ENCODE results near the gene FBXO10. TPM values are rescaled to one million over a fixed set of nuclear protein-coding genes. Genes with fewer than 3 reads are reported as not detected.

The FBXO10 gene
- total RNA-seq, 2 experiments from 2014 or later = 9.4 to 13.2 TPM

- no peaks in the 10 kb centered on the region for H3K9me2 ChIP-seq (ENCODE audit: insufficient read depth, low read length)
- H3K4me2 ChIP-seq (ENCODE audit: low read length) = no peak overlapping the region
- DNase-seq (ENCODE audit: low spot score) = no peak
- H3K4me3 ChIP-seq (ENCODE audit: low read depth, low read length, poor library complexity, severe bottlenecking) = no peak overlapping the region
- no peak overlapping the region for H3K27ac ChIP-seq (ENCODE audit: low read depth, low read length, poor library complexity, severe bottlenecking)
- ChIA-PET POLR2A (no interaction called here), CTCF (ENCODE audit: unreplicated experiment) (no interaction called here)
- H3K36me3 ChIP-seq (ENCODE audit: insufficient read depth, low read length) = peaks cover 24% of the 10 kb centered on the region
- H3K9me3 ChIP-seq (ENCODE audit: low read length) = no peaks in the 10 kb centered on the region
- no TSS peak for BruUV-seq (replicated peaks)
- no peaks in the 10 kb centered on the region for H3K4me1 ChIP-seq (ENCODE audit: insufficient read depth, low read length, poor library complexity, severe bottlenecking)
- no peaks in the 10 kb centered on the region for H3K79me2 ChIP-seq (ENCODE audit: insufficient read depth, low read depth, low read length)
- no peak overlapping the region for H2AFZ ChIP-seq (ENCODE audit: low read length)
- no peaks in the 10 kb centered on the region for H4K20me1 ChIP-seq (ENCODE audit: insufficient read depth, low read length)
- TF ChIP-seq EZH2phosphoT487 (IDR thresholded peaks at IDR 0.05; ENCODE audit: borderline replicate concordance, low read depth, low read length) = no peak
- intact Hi-C loops (cut with micrococcal nuclease; ENCODE audit: unreplicated experiment) = no loop called here
These were observed 55.1 kb downstream of the FBXO10 start for GRCh38 chr9:37521111-37521510.

DNA sequence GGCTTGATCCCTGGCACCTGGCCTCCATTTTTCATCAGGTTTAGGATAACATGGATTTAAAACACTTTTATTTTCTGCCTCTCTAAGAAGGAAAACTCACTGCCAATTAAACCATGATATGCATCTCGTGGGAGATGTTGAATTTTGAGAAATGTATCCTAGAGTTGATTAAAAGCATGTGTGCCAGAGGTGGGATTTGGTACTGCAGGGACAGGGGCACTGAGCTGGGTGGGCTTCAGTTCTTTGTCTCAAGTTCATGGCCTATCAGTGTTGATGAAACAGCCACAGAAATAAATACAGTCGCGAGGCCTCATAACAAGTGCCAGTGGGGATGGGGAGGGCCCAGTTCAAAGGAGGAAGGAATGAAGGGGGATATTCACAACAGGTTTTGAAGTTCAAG, 55.5 kb downstream of the FBXO10 start:
- Histone ChIP-seq H3K4me2 (ENCODE audit: low read length) (no peak overlapping the region), H2AFZ (ENCODE audit: low read length) (no peak overlapping the region), H4K20me1 (ENCODE audit: insufficient read depth, low read length) (no peaks in the 10 kb centered on the region), H3K4me3 (ENCODE audit: low read depth, low read length, poor library complexity, severe bottlenecking) (no peak overlapping the region), H3K9me2 (ENCODE audit: insufficient read depth, low read length) (no peaks in the 10 kb centered on the region), H3K27ac (ENCODE audit: low read depth, low read length, poor library complexity, severe bottlenecking) (no peak overlapping the region), H3K79me2 (ENCODE audit: insufficient read depth, low read depth, low read length) (no peaks in the 10 kb centered on the region), H3K36me3 (ENCODE audit: insufficient read depth, low read length) (peaks cover 24% of the 10 kb centered on the region), H3K9me3 (ENCODE audit: low read length) (no peaks in the 10 kb centered on the region), H3K4me1 (ENCODE audit: insufficient read depth, low read length, poor library complexity, severe bottlenecking) (no peaks in the 10 kb centered on the region)
- BruUV-seq (replicated peaks) = no TSS peak
- TF ChIP-seq CTCF (conservative IDR thresholded peaks at IDR 0.05; ENCODE audit: low read length) (no peak), EZH2phosphoT487 (IDR thresholded peaks at IDR 0.05; ENCODE audit: borderline replicate concordance, low read depth, low read length) (no peak)
- DNase-seq (ENCODE audit: low spot score) = no peak
- ChIA-PET CTCF (ENCODE audit: unreplicated experiment) (no interaction called here), POLR2A (interaction anchor here (0.6 to 0.7 kb wide), 4 partner anchors 15 to 1440 kb away, joined by 3 to 10 read pairs (median 4); no protein-coding TSS in a partner anchor)
- intact Hi-C loops (cut with micrococcal nuclease; ENCODE audit: unreplicated experiment) = no loop called here

- Histone ChIP-seq H3K4me1 (ENCODE audit: insufficient read depth, low read length, poor library complexity, severe bottlenecking) (no peaks in the 10 kb centered on the region), H3K36me3 (ENCODE audit: insufficient read depth, low read length) (peaks cover 4% of the 10 kb centered on the region; the same call in 1 of the 2 replicates), H2AFZ (ENCODE audit: low read length) (no peak overlapping the region), H3K4me3 (ENCODE audit: low read depth, low read length, poor library complexity, severe bottlenecking) (no peak overlapping the region), H3K27ac (ENCODE audit: low read depth, low read length, poor library complexity, severe bottlenecking) (no peak overlapping the region), H3K4me2 (ENCODE audit: low read length) (no peak overlapping the region), H4K20me1 (ENCODE audit: insufficient read depth, low read length) (no peaks in the 10 kb centered on the region), H3K9me3 (ENCODE audit: low read length) (no peaks in the 10 kb centered on the region), H3K9me2 (ENCODE audit: insufficient read depth, low read length) (no peaks in the 10 kb centered on the region), H3K79me2 (ENCODE audit: insufficient read depth, low read depth, low read length) (no peaks in the 10 kb centered on the region)
- CTCF ChIA-PET (ENCODE audit: unreplicated experiment) = no interaction called here
- POLR2A ChIA-PET = no interaction called here
- no TSS peak for BruUV-seq (replicated peaks)
- no peak for TF ChIP-seq CTCF (conservative IDR thresholded peaks at IDR 0.05; ENCODE audit: low read length)
- TF ChIP-seq EZH2phosphoT487 (IDR thresholded peaks at IDR 0.05; ENCODE audit: borderline replicate concordance, low read depth, low read length) = no peak
- no peak for DNase-seq (ENCODE audit: low spot score)
- intact Hi-C loops (cut with micrococcal nuclease; ENCODE audit: unreplicated experiment) = no loop called here
These were observed 58.3 kb downstream of the FBXO10 start for GRCh38 chr9:37517923-37518322.
